Gastrocnemius medialis (tissue), 4 donors: ENCODE data around the gene GALNT10.

Source experiments
- CTCF ChIP-seq, 5 experiments: fragments of 450-650 bp in 3 of 5; fragments of 200-600 bp in 2 of 5; sonication (generic) in 2 of 5; IDR thresholded peaks in 4 of 5; conservative IDR thresholded peaks in 1 of 5; 1 replicate in 4 of 5; 2 replicates in 1 of 5; pipeline ENCODE4 v1.5.1; 2016 to 2019; ENCODE audit warnings: antibody characterized with exemption in 5 of 5, mild to moderate bottlenecking in 3 of 5, moderate library complexity in 3 of 5
- POLR2A ChIP-seq, 2 donors: fragments of 450-650 bp; IDR thresholded peaks; one replicate each; pipeline ENCODE4 v1.6.1; 2017; ENCODE audit warnings: antibody characterized with exemption in 2 of 2, mild to moderate bottlenecking in 2 of 2, moderate library complexity in 2 of 2

GRCh38 chr5:154352960-154353548 lies 162.5 kb downstream of the GALNT10 start:
- TF ChIP-seq CTCF (IDR thresholded peaks at IDR 0.05 in 4 of 5, conservative IDR thresholded peaks at IDR 0.05 in 1 of 5) (no peak), POLR2A (IDR thresholded peaks at IDR 0.05) (no peak)
